ENCODE measurements around the gene NHERF2. TPM values are rescaled to one million over a fixed set of nuclear protein-coding genes. Genes with fewer than 3 reads are reported as not detected.

The NHERF2 gene
- total and polyA plus RNA-seq, 2 experiments from 2014 or later = 12.0 to 16.5 TPM

GRCh38 chr16:2054543-2055245 is 28.0 kb downstream of the NHERF2 start:
- no peaks in the 10 kb centered on the region for H3K4me1 Mint-ChIP-seq
- H3F3A ChIP-seq (replicated peaks; ENCODE audit: low read depth) = no peaks in the 10 kb centered on the region
- ATAC-seq = no peak
- no peak overlapping the region for H3K4me2 ChIP-seq
- H3K36me3 Mint-ChIP-seq (ENCODE audit: low read depth) = peaks cover 23% of the 10 kb centered on the region
- H3K9me2 ChIP-seq (ENCODE audit: insufficient read depth) = no peaks in the 10 kb centered on the region
- H3K27me3 ChIP-seq (ENCODE audit: insufficient read depth) = no peaks in the 10 kb centered on the region
- H3K27ac Mint-ChIP-seq = no peak overlapping the region
- peaks cover 5% of the 10 kb centered on the region for H3K27me3 Mint-ChIP-seq (ENCODE audit: insufficient read depth, low read depth, poor library complexity)
- TF ChIP-seq, protein P1, sequence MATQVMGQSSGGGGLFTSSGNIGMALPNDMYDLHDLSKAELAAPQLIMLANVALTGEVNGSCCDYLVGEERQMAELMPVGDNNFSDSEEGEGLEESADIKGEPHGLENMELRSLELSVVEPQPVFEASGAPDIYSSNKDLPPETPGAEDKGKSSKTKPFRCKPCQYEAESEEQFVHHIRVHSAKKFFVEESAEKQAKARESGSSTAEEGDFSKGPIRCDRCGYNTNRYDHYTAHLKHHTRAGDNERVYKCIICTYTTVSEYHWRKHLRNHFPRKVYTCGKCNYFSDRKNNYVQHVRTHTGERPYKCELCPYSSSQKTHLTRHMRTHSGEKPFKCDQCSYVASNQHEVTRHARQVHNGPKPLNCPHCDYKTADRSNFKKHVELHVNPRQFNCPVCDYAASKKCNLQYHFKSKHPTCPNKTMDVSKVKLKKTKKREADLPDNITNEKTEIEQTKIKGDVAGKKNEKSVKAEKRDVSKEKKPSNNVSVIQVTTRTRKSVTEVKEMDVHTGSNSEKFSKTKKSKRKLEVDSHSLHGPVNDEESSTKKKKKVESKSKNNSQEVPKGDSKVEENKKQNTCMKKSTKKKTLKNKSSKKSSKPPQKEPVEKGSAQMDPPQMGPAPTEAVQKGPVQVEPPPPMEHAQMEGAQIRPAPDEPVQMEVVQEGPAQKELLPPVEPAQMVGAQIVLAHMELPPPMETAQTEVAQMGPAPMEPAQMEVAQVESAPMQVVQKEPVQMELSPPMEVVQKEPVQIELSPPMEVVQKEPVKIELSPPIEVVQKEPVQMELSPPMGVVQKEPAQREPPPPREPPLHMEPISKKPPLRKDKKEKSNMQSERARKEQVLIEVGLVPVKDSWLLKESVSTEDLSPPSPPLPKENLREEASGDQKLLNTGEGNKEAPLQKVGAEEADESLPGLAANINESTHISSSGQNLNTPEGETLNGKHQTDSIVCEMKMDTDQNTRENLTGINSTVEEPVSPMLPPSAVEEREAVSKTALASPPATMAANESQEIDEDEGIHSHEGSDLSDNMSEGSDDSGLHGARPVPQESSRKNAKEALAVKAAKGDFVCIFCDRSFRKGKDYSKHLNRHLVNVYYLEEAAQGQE (IDR thresholded peaks at IDR 0.05; ENCODE audit: unreplicated experiment) = no peak
- no peak for TF ChIP-seq CTCF (conservative IDR thresholded peaks at IDR 0.05; ENCODE audit: low read depth in 2 of 2)
- H3K27ac ChIP-seq (ENCODE audit: low read depth) = no peak overlapping the region
- H3K79me2 ChIP-seq (replicated peaks; ENCODE audit: insufficient read depth) = no peaks in the 10 kb centered on the region
- H3K36me3 ChIP-seq (ENCODE audit: insufficient read depth) = no peaks in the 10 kb centered on the region; the same call in 1 of the 2 replicates
- no peak overlapping the region for H2AFZ ChIP-seq
- DNase-seq (ENCODE audit: low spot score) = no peak
- H3K4me1 ChIP-seq (ENCODE audit: insufficient read depth) = no peaks in the 10 kb centered on the region
- H3K4me3 ChIP-seq = no peak overlapping the region
- no peaks in the 10 kb centered on the region for H3K9me3 Mint-ChIP-seq
- no peak overlapping the region for H3K4me3 Mint-ChIP-seq
- H4K20me1 ChIP-seq (replicated peaks; ENCODE audit: insufficient read depth) = no peaks in the 10 kb centered on the region

- Mint-ChIP-seq H3K27ac (no peak overlapping the region), H3K36me3 (ENCODE audit: low read depth) (peaks cover 19% of the 10 kb centered on the region), H3K4me1 (no peaks in the 10 kb centered on the region), H3K4me3 (no peak overlapping the region), H3K9me3 (no peaks in the 10 kb centered on the region), H3K27me3 (ENCODE audit: insufficient read depth, low read depth, poor library complexity) (peaks cover 5% of the 10 kb centered on the region)
- Histone ChIP-seq H2AFZ (no peak overlapping the region), H3K27me3 (ENCODE audit: insufficient read depth) (no peaks in the 10 kb centered on the region), H3K36me3 (ENCODE audit: insufficient read depth) (no peaks in the 10 kb centered on the region; the same call in 1 of the 2 replicates), H3K4me1 (ENCODE audit: insufficient read depth) (no peaks in the 10 kb centered on the region), H3K4me3 (no peak overlapping the region), H3K27ac (ENCODE audit: low read depth) (no peak overlapping the region), H3K9me2 (ENCODE audit: insufficient read depth) (no peaks in the 10 kb centered on the region), H3F3A (replicated peaks; ENCODE audit: low read depth) (no peaks in the 10 kb centered on the region), H3K4me2 (no peak overlapping the region), H3K79me2 (replicated peaks; ENCODE audit: insufficient read depth) (no peaks in the 10 kb centered on the region), H4K20me1 (replicated peaks; ENCODE audit: insufficient read depth) (no peaks in the 10 kb centered on the region; the same call in 1 of the 2 replicates)
- peak in 1 of 2 experiments; percentile 36; a peak in 2 of 4 replicates for TF ChIP-seq CTCF (conservative IDR thresholded peaks at IDR 0.05; ENCODE audit: low read depth in 2 of 2)
- TF ChIP-seq ZNF114 (CRISPR knock-in tag; IDR thresholded peaks at IDR 0.05) = no peak
- DNase-seq (ENCODE audit: low spot score) = no peak
- peak; percentile 50 for ATAC-seq
Measured at GRCh38 chr16:2056077-2056476, 29.4 kb downstream of the NHERF2 start.
